Thyroid gland (tissue), 4 donors: ENCODE data around the gene PI4K2A. TPM values are rescaled to one million over a fixed set of nuclear protein-coding genes. Genes with fewer than 3 reads are reported as not detected.

ENCODE experiments used
- DNase-seq, 2 donors: peaks; one replicate each; pipeline ENCODE4 v3.0.0-alpha.2; 2019
- H3K27ac ChIP-seq, 3 donors: fragments of 200-600 bp; sonication (generic); 1 replicate in 2 of 3; 2 replicates in 1 of 3; pipeline ENCODE4 v1.5.1; 2016 to 2019; ENCODE audit warnings: mild to moderate bottlenecking in 1 of 3, moderate library complexity in 1 of 3
- H3K27me3 ChIP-seq: fragments of 200-600 bp; sonication (generic); one replicate; pipeline ENCODE4 v1.5.1; 2019
- H3K36me3 ChIP-seq, 2 donors: fragments of 200-600 bp; sonication (generic); one replicate each; pipeline ENCODE4 v1.5.1; 2016 to 2019
- H3K4me1 ChIP-seq, 2 donors: fragments of 200-600 bp; sonication (generic); one replicate each; pipeline ENCODE4 v1.5.1; 2017 to 2019
- H3K4me3 ChIP-seq, 3 donors: fragments of 200-600 bp; sonication (generic); replicated peaks in 1 of 3; 1 replicate in 2 of 3; 2 replicates in 1 of 3; pipeline ENCODE4 v1.5.1; 2016; ENCODE audit warnings: mild to moderate bottlenecking in 1 of 3
- H3K9me3 ChIP-seq: fragments of 200-600 bp; sonication (generic); one replicate; pipeline ENCODE4 v1.5.1; 2017
- POLR2A ChIP-seq, 2 donors: fragments of 450-650 bp; IDR thresholded peaks; one replicate each; pipeline ENCODE4 v1.6.1; 2017; ENCODE audit warnings: antibody characterized with exemption in 2 of 2, mild to moderate bottlenecking in 2 of 2, moderate library complexity in 1 of 2
- WGBS, 2 donors: methylation state at CpG; one replicate each; pipeline ENCODE4 v1.1.5; 2017; 5-methylcytosine and 5-hydroxymethylcytosine counted together
- intact Hi-C: fragments of 100-400 bp; cut with DNase I; formaldehyde crosslinking; loops from one replicate; pipeline ENCODE4 v1.15.1; 2023
- total RNA-seq, 4 donors: library from RNA; depleted of rRNA; stranded (reverse); fragments of >200 nt; gene quantifications; one replicate each; pipeline ENCODE4 v1.2.3, GENCODE V29; 2016
- TF ChIP-seq, protein P1 (sequence below), 6 experiments: fragments of 200-600 bp in 3 of 6; fragments of 450-650 bp in 3 of 6; sonication (generic) in 3 of 6; IDR thresholded peaks; one replicate each; pipeline ENCODE4 v1.5.1; 2016 to 2019; ENCODE audit warnings: antibody characterized with exemption in 6 of 6, mild to moderate bottlenecking in 2 of 6, inconsistent platforms in 1 of 6, moderate library complexity in 1 of 6

The PI4K2A gene
- total RNA-seq, 4 donors from 2014 or later, result 19.9 to 31.3 (median 24.1) TPM

DNA sequence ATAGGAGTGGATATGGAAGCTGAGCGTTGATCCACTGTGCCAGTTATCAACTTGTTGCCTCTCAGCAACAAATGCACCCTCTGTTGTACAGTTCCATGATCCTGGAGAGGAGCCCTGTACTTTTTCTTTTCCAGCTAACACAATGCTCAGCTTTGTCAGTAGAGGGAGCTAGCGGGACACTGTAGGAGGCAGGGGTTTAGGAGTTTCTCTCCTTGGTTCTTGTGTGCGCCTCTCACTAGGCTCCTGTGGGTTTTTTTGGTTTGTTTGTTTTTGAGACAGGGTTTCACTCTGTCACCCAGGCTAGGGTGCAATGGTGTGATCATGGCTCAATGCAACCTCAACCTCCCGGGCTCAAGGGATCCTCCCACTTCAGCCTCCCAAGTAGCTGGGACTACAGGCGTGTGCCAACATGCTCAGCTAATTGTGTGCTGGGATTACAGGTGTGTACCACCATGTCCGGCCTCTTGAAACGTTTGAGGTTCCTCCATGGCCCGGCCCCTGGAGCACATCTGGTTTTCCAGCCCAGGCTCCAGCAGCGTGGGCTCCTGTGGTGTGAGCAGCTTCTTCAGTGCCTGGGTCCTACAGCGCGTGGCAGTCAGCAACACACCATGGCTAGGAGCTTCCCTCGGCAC is 61.1 kb downstream of the PI4K2A start:
- H3K27ac ChIP-seq, result no peak overlapping the region
- DNase-seq, result peak; percentile 29 to 44
- H3K27me3 ChIP-seq, result no peaks in the 10 kb centered on the region
- no peaks in the 10 kb centered on the region for H3K36me3 ChIP-seq
- H3K9me3 ChIP-seq, result no peaks in the 10 kb centered on the region
- no peaks in the 10 kb centered on the region for H3K4me1 ChIP-seq
- H3K4me3 ChIP-seq, result no peak overlapping the region
- TF ChIP-seq, protein P1, sequence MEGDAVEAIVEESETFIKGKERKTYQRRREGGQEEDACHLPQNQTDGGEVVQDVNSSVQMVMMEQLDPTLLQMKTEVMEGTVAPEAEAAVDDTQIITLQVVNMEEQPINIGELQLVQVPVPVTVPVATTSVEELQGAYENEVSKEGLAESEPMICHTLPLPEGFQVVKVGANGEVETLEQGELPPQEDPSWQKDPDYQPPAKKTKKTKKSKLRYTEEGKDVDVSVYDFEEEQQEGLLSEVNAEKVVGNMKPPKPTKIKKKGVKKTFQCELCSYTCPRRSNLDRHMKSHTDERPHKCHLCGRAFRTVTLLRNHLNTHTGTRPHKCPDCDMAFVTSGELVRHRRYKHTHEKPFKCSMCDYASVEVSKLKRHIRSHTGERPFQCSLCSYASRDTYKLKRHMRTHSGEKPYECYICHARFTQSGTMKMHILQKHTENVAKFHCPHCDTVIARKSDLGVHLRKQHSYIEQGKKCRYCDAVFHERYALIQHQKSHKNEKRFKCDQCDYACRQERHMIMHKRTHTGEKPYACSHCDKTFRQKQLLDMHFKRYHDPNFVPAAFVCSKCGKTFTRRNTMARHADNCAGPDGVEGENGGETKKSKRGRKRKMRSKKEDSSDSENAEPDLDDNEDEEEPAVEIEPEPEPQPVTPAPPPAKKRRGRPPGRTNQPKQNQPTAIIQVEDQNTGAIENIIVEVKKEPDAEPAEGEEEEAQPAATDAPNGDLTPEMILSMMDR (IDR thresholded peaks at IDR 0.05), result peak; percentile 29 to 90 (median 74)
- no peak for TF ChIP-seq POLR2A (IDR thresholded peaks at IDR 0.05)
- intact Hi-C loops, result no loop called here
- WGBS, 2 donors, result 26 to 46% methylated on average over 6 to 8 of the region's 12 CpGs

DNA sequence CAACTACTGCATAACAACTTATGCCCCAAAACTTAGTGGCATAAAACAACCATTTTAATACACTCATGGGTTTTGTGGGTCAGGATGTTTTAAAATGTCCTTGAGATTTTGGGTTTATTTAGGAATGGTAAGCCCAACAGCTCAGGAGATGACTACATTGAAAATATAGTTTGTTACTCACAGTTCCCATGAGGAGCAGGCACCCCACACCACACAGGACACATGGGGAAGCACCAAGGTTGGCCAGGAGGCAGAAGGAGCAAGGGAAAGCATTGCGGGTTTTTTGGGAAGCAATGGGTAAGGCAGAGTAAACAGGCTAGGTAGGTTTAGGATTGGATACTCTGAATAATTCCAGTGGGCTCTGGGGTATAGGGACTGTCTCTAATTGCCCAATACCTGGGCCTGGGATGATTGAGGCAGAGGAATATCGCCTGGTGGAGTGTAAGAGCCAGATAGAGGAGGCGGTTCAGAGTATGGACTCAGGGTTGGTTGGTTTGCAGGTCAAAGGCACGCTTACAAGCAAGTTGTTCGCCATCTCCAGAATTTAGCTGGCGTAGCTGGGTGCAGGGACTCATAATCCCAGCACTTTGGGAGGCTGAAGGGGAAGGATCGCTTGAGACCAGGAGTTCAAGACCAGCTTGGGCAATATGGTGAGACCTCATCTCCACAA is 63.1 kb downstream of the PI4K2A start:
- intact Hi-C loops, result no loop called here
- H3K27ac ChIP-seq, result no peak overlapping the region
- no peaks in the 10 kb centered on the region for H3K9me3 ChIP-seq
- H3K4me1 ChIP-seq, result no peaks in the 10 kb centered on the region
- TF ChIP-seq POLR2A (IDR thresholded peaks at IDR 0.05), result no peak
- TF ChIP-seq, protein P1 (IDR thresholded peaks at IDR 0.05), result no peak
- no peaks in the 10 kb centered on the region for H3K36me3 ChIP-seq
- no peak overlapping the region for H3K4me3 ChIP-seq
- H3K27me3 ChIP-seq, result no peaks in the 10 kb centered on the region
- WGBS, 2 donors, result 83 to 95% methylated on average over 7 of the region's 7 CpGs
- no peak for DNase-seq

DNA sequence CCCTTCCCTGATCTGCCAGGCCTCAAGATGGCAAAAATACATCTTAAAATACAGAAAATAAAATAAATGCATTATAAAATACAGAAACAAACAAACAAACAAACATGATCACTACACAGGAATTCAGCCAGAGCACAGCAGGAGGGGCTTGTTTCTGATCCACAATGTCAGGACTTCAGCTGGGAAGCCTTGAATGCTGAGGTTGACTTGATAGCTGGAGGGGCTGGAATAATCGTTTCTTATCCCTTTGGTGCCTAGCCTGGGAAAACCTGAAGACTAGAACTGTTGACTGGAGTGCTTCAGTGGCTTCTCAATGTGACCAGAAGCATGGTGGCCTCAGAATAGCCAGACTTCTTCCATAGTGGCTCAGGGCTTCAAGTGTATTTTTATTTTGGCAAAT is 63.9 kb downstream of the PI4K2A start:
- intact Hi-C loops, result no loop called here
- no peak overlapping the region for H3K4me3 ChIP-seq
- H3K27ac ChIP-seq, result no peak overlapping the region
- TF ChIP-seq, protein P1 (IDR thresholded peaks at IDR 0.05), result no peak
- TF ChIP-seq POLR2A (IDR thresholded peaks at IDR 0.05), result no peak
- no peaks in the 10 kb centered on the region for H3K36me3 ChIP-seq
- H3K27me3 ChIP-seq, result no peaks in the 10 kb centered on the region
- DNase-seq, result no peak
- H3K4me1 ChIP-seq, result peaks cover 0 to 3% of the 10 kb centered on the region in 2 donors
- no peaks in the 10 kb centered on the region for H3K9me3 ChIP-seq
- WGBS, 2 donors, result 62 to 65% methylated on average over 1 of the region's 1 CpG

DNA sequence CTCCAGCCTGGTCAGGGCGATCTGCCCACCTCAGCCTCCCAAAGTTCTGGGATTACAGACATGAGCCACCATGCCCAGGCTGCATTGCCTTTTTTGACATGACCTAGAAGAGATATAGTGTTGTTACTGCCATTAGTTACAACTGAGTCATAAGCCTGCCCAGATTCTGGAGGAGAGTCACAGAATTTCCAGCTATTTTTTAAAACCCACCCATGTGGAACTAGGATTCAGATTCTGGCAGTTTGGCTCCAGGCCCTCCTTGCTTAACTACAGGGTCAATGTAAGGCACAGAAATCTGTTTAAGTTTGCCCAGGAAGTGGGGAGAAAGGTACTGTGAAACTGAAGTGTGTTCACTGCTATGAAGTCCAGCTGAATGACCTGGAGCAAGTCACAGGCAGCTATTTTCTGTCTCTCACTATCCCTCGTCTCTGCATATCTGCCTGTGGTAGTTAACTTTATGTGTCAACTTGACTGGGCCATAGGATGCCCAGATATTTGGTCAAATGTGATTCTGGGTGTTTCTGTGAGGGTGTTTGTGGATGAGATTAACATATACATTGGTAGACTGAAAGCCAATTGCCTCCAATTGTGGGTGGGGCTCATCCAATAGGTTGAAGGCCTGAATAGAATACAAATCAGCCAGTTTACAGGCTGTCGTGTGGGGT is 64.7 kb downstream of the PI4K2A start:
- intact Hi-C loops, result no loop called here
- TF ChIP-seq POLR2A (IDR thresholded peaks at IDR 0.05), result no peak
- TF ChIP-seq, protein P1 (IDR thresholded peaks at IDR 0.05), result no peak
- H3K27me3 ChIP-seq, result no peaks in the 10 kb centered on the region
- H3K27ac ChIP-seq, result no peak overlapping the region
- H3K4me1 ChIP-seq, result peaks cover 0 to 7% of the 10 kb centered on the region in 2 donors
- DNase-seq, result no peak
- H3K4me3 ChIP-seq, result no peak overlapping the region
- H3K36me3 ChIP-seq, result no peaks in the 10 kb centered on the region
- WGBS, 2 donors, result 85 to 97% methylated on average over 3 of the region's 3 CpGs
- no peaks in the 10 kb centered on the region for H3K9me3 ChIP-seq
